HG02588 (cell line): ENCODE results near the gene C1QL3.

ENCODE experiments used
- ATAC-seq: cut with Tn5 transposase; IDR thresholded peaks from one replicate; pipeline ENCODE4 v1.9.1; 2021; ENCODE audit warnings: mild to moderate bottlenecking, moderate library complexity; ENCODE audit not compliant: unreplicated experiment

Gene C1QL3

GRCh38 chr10:16497911-16498310, 23.8 kb downstream of the C1QL3 start:
- ATAC-seq, result no peak

GRCh38 chr10:16493884-16494536, 27.7 kb downstream of the C1QL3 start:
- no peak for ATAC-seq

- no peak for ATAC-seq
These were observed 29.7 kb downstream of the C1QL3 start for GRCh38 chr10:16491933-16492332.

GRCh38 chr10:16490511-16490910, 31.2 kb downstream of the C1QL3 start:
- no peak for ATAC-seq

- ATAC-seq, result no peak
These were observed 38.3 kb downstream of the C1QL3 start for GRCh38 chr10:16483241-16483917.

GRCh38 chr10:16481052-16481728, 40.5 kb downstream of the C1QL3 start:
- ATAC-seq, result no peak

GRCh38 chr10:16478801-16479200, 42.9 kb downstream of the C1QL3 start:
- ATAC-seq, result no peak

GRCh38 chr10:16477757-16478156, 43.9 kb downstream of the C1QL3 start:
- ATAC-seq, result no peak

GRCh38 chr10:16472828-16473227, 48.9 kb downstream of the C1QL3 start:
- ATAC-seq, result no peak

GRCh38 chr10:16470747-16471146, 50.9 kb downstream of the C1QL3 start:
- ATAC-seq, result no peak

GRCh38 chr10:16466001-16466400, 55.7 kb downstream of the C1QL3 start:
- no peak for ATAC-seq
